ENCODE measurements around the gene CRB2.

CRB2 gene

DNA sequence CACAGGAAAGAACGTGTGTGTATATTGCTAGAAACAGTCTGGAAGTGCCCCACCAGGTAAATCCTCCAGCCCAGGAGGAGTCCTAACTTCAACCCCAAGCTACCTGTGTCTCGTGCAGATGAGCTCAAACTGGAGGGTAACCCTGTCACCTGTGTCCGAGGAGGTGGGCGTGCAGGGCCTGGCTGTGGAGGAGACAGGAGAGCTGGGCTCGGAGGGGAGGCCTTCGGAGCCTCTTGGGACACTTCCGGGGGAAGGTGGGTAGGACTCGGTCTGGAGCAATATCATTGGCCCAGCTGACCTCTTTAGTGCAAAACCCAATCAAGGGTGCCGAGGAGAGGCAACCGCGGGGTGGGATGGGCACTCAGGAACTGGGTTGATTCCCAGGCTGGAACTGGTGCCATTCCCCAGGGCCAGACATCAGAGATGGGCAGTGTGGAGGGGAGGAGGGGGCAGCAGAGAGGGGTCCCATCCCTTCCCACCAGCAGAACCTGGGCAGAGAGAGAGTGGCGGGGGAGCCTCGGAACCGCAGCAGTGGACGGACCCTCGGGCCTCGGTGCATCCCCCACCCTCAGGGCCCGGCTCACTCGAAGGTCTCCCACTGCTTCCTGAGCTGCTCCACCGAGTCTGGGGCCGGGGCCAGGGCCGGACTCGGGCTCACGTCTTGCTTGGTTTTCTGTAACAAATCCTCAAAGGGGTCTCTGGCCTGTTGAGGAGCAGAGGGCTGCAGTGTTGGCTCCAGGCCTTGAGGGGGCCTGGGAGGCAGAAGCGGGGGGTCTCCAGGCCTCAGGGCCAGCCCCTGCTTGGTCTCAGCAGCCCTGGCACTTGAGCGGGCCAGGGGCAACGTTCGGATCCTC lies 25.1 kb downstream of the CRB2 start:
- no peak overlapping the region for H3K4me3 Mint-ChIP-seq
- H3K36me3 Mint-ChIP-seq (ENCODE audit: low read depth), result peaks cover 60% of the 10 kb centered on the region
- H3K9me3 Mint-ChIP-seq, result no peaks in the 10 kb centered on the region
- intact Hi-C loops (cut with micrococcal nuclease), result no loop called here
- H3K27ac Mint-ChIP-seq, result no peak overlapping the region
- peaks cover 10% of the 10 kb centered on the region for H3K27me3 Mint-ChIP-seq
- H3K4me1 Mint-ChIP-seq (ENCODE audit: low read depth), result peaks cover 7% of the 10 kb centered on the region

DNA sequence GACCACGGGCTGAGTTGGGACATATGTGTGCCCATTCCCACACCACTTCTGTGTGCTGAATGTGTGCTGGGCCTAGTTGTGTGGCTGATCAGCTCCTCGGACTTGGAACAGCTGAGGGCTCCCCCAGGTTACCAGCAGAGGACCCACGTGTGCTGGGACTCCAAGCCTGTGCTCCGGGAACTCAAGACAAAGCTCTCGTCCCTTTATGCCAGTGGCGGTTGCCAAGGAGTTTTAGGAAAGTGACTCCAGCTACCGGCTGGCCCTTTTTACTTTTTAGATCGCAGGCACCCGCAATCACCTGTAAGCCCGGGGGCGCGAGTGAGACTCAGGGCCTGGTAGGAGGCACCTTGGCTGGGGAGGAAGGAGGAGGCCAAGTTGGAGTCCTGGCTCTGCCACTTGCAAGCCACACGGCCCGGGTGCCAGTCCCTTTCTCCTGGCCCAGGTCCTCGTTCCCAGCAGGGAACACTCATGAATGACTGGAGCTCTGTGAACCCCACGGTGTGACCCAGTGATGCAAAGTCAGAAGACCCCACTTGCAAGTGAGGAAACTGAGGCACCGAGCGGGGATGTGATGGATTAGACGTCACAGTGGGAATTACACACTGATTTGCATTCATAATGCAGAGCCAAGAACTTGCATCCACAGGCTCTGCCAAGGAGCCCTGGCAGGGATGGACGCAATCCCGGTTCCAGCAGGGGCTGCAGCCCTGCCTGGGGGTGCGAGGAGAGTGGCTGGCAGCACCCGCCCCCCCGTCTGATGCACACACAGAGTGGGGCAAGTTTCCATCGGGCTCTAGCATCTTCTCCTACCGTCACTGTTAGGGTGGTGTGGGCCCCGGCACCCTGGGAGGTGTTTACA lies 26.9 kb downstream of the CRB2 start:
- Mint-ChIP-seq H3K36me3 (ENCODE audit: low read depth) (peaks cover 60% of the 10 kb centered on the region), H3K27ac (no peak overlapping the region), H3K27me3 (no peaks in the 10 kb centered on the region), H3K9me3 (no peaks in the 10 kb centered on the region), H3K4me1 (ENCODE audit: low read depth) (no peaks in the 10 kb centered on the region), H3K4me3 (no peak overlapping the region)
- intact Hi-C loops (cut with micrococcal nuclease), result no loop called here

- peaks cover 60% of the 10 kb centered on the region for H3K36me3 Mint-ChIP-seq (ENCODE audit: low read depth)
- peaks cover 3% of the 10 kb centered on the region for H3K4me1 Mint-ChIP-seq (ENCODE audit: low read depth)
- H3K4me3 Mint-ChIP-seq, result no peak overlapping the region
- intact Hi-C loops (cut with micrococcal nuclease), result no loop called here
- no peaks in the 10 kb centered on the region for H3K9me3 Mint-ChIP-seq
- H3K27ac Mint-ChIP-seq, result no peak overlapping the region
- no peaks in the 10 kb centered on the region for H3K27me3 Mint-ChIP-seq
These were observed 27.6 kb downstream of the CRB2 start for GRCh38 chr9:123383512-123384170.

GRCh38 chr9:123387686-123388085 lies 31.7 kb downstream of the CRB2 start:
- Mint-ChIP-seq H3K27ac (no peak overlapping the region), H3K36me3 (ENCODE audit: low read depth) (peaks cover 44% of the 10 kb centered on the region), H3K4me3 (no peak overlapping the region), H3K27me3 (no peaks in the 10 kb centered on the region), H3K9me3 (no peaks in the 10 kb centered on the region), H3K4me1 (ENCODE audit: low read depth) (peaks cover 26% of the 10 kb centered on the region)
- intact Hi-C loops (cut with micrococcal nuclease), result no loop called here

GRCh38 chr9:123389070-123389469 lies 33.1 kb downstream of the CRB2 start:
- Mint-ChIP-seq H3K4me1 (ENCODE audit: low read depth) (peaks cover 26% of the 10 kb centered on the region), H3K9me3 (no peaks in the 10 kb centered on the region), H3K27ac (no peak overlapping the region), H3K4me3 (no peak overlapping the region), H3K27me3 (no peaks in the 10 kb centered on the region), H3K36me3 (ENCODE audit: low read depth) (peaks cover 31% of the 10 kb centered on the region)
- intact Hi-C loops (cut with micrococcal nuclease), result no loop called here

- intact Hi-C loops (cut with micrococcal nuclease), result no loop called here
- Mint-ChIP-seq H3K4me3 (no peak overlapping the region), H3K36me3 (ENCODE audit: low read depth) (peaks cover 31% of the 10 kb centered on the region), H3K27me3 (no peaks in the 10 kb centered on the region), H3K9me3 (no peaks in the 10 kb centered on the region), H3K27ac (no peak overlapping the region), H3K4me1 (ENCODE audit: low read depth) (peaks cover 26% of the 10 kb centered on the region)
These were observed 33.7 kb downstream of the CRB2 start for GRCh38 chr9:123389698-123390097.

GRCh38 chr9:123390337-123391135 lies 34.5 kb downstream of the CRB2 start:
- Mint-ChIP-seq H3K9me3 (no peaks in the 10 kb centered on the region), H3K27me3 (no peaks in the 10 kb centered on the region), H3K36me3 (ENCODE audit: low read depth) (peaks cover 37% of the 10 kb centered on the region), H3K4me3 (no peak overlapping the region), H3K4me1 (ENCODE audit: low read depth) (peaks cover 26% of the 10 kb centered on the region), H3K27ac (no peak overlapping the region)
- intact Hi-C loops (cut with micrococcal nuclease), result no loop called here

GRCh38 chr9:123391233-123391632 lies 35.2 kb downstream of the CRB2 start:
- Mint-ChIP-seq H3K36me3 (ENCODE audit: low read depth) (peaks cover 44% of the 10 kb centered on the region), H3K4me1 (ENCODE audit: low read depth) (peaks cover 26% of the 10 kb centered on the region), H3K27ac (no peak overlapping the region), H3K27me3 (no peaks in the 10 kb centered on the region), H3K9me3 (no peaks in the 10 kb centered on the region), H3K4me3 (no peak overlapping the region)
- intact Hi-C loops (cut with micrococcal nuclease), result no loop called here

- H3K27ac Mint-ChIP-seq, result no peak overlapping the region
- H3K27me3 Mint-ChIP-seq, result no peaks in the 10 kb centered on the region
- no peaks in the 10 kb centered on the region for H3K9me3 Mint-ChIP-seq
These were observed 35.9 kb downstream of the CRB2 start for GRCh38 chr9:123391946-123392345.

GRCh38 chr9:123392802-123393201 lies 36.8 kb downstream of the CRB2 start:
- no peaks in the 10 kb centered on the region for H3K27me3 Mint-ChIP-seq
- peaks cover 26% of the 10 kb centered on the region for H3K4me1 Mint-ChIP-seq (ENCODE audit: low read depth)
- peaks cover 59% of the 10 kb centered on the region for H3K36me3 Mint-ChIP-seq (ENCODE audit: low read depth)
- no peak overlapping the region for H3K27ac Mint-ChIP-seq
- intact Hi-C loops (cut with micrococcal nuclease), result no loop called here
- no peak overlapping the region for H3K4me3 Mint-ChIP-seq
- no peaks in the 10 kb centered on the region for H3K9me3 Mint-ChIP-seq

More at GRCh38 chr9:123391946-123392345, 35.9 kb downstream of the CRB2 start:
- intact Hi-C loops (cut with micrococcal nuclease), result no loop called here
- no peak overlapping the region for H3K4me3 Mint-ChIP-seq
- H3K36me3 Mint-ChIP-seq (ENCODE audit: low read depth), result peaks cover 51% of the 10 kb centered on the region
- peaks cover 26% of the 10 kb centered on the region for H3K4me1 Mint-ChIP-seq (ENCODE audit: low read depth)

DNA sequence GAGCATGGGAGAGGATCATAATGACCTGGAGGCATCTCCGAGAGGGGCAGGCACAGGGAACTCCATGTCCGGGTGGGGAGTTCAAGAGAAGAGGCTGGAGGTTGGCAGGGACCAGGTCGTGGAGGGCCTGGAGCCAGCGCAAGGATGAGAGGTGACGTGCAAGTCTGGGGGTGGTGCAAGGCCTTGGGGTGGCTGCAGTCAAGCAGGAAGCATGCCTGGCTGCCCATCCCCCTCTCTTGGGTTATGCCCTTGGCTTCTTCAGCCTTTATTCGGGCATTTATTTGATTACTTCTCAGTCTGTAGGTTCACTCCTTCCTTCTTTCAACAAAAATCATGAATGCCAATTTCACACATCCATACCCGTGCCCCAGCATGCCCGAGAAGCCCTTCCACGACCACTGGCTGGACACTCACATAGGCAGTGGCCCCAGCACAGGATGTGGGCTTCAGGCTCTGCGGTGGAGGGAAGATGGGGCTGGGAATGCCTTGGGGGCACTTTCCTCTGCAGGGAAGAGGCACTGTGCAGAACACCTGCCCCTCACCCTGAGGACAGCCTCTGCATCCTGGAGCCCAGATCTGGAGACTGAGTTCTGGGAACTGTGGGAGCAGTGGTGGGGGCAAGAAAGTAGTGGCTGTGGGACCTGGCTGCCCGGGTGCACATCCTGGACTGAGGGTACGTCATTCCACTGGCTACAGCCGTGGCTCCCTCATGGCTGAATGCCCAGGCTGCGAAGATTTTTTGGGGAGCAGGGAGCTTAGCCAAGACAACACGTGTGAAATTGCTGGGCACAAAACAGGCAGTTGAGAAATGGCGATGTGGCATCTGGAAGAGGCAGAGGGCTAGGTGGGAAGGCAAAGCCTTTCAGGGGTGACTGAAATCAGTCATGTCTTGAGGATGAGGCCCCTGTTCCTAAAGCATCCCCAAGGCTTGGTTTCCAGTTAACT lies 38.6 kb downstream of the CRB2 start:
- H3K4me1 Mint-ChIP-seq (ENCODE audit: low read depth), result peaks cover 14% of the 10 kb centered on the region
- intact Hi-C loops (cut with micrococcal nuclease), result no loop called here
- no peaks in the 10 kb centered on the region for H3K9me3 Mint-ChIP-seq
- peaks cover 77% of the 10 kb centered on the region for H3K36me3 Mint-ChIP-seq (ENCODE audit: low read depth)
- H3K4me3 Mint-ChIP-seq, result no peak overlapping the region
- no peaks in the 10 kb centered on the region for H3K27me3 Mint-ChIP-seq
- H3K27ac Mint-ChIP-seq, result no peak overlapping the region

DNA sequence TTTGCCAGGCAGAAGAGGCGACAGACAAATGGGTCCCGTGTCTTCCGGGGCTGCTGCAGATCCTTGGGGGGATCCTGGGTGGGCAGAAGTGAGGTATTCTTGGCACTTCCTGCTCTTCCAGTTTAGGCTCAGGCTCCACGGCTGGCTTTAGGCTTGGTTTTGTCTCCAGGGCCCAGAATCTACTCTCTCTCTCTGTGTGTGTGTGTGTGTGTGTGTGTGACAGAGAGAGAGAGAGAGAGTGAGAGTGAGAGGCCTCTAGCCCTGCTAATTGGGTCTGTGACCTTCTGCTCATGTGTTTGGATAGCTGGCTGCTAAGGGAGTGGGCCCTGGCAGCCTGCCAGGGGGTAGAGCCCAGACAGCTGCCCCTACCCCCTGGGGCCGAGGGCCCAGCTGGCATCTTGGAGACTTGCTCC lies 39.3 kb downstream of the CRB2 start:
- H3K27ac Mint-ChIP-seq, result no peak overlapping the region
- H3K27me3 Mint-ChIP-seq, result no peaks in the 10 kb centered on the region
- no peak overlapping the region for H3K4me3 Mint-ChIP-seq
- intact Hi-C loops (cut with micrococcal nuclease), result no loop called here
- peaks cover 7% of the 10 kb centered on the region for H3K4me1 Mint-ChIP-seq (ENCODE audit: low read depth)
- H3K36me3 Mint-ChIP-seq (ENCODE audit: low read depth), result peaks cover 81% of the 10 kb centered on the region
- H3K9me3 Mint-ChIP-seq, result no peaks in the 10 kb centered on the region

Measured in dendritic cell treated with granulocyte-macrophage colony-stimulating factor and Interleukin-4, amounts not matched to agents 40 ng/mL and 50 ng/mL, for 4 days (primary cell).